Activated B cell treated with CpG ODN at 0.5 μM for 24 hours (primary cell): ENCODE results near the gene BLM. TPM values are rescaled to one million over a fixed set of nuclear protein-coding genes. Genes with fewer than 3 reads are reported as not detected.
A peak's percentile ranks its signal among the peaks of the same experiment; 100 is the strongest.

Source experiments
- ATAC-seq: fragments of 200-7000 bp; cut with Tn5 transposase; one replicate; pipeline ENCODE4 v1.10.0; 2021; ENCODE audit warnings: low read depth, mild to moderate bottlenecking, moderate library complexity
- CTCF ChIA-PET: fragments of 350-600 bp; sonication (Branson Sonifier 250); formaldehyde crosslinking; loops from one replicate; lab custom pipeline; 2021; ENCODE audit warnings: antibody characterized with exemption; lab: Charles Lee
- POLR2A ChIA-PET: fragments of 350-600 bp; sonication (Branson Sonifier 250); formaldehyde crosslinking; loops from one replicate; lab custom pipeline; 2021; ENCODE audit warnings: antibody characterized with exemption; lab: Charles Lee
- DNase-seq: peaks from one replicate; pipeline ENCODE4 v3.0.0; 2022
- H3K27ac Mint-ChIP-seq: one replicate; pipeline ENCODE4 v1.8.0; 2020; ENCODE audit warnings: mixed read lengths
- H3K27me3 Mint-ChIP-seq: one replicate; pipeline ENCODE4 v1.8.0; 2021; ENCODE audit warnings: mixed read lengths
- H3K36me3 Mint-ChIP-seq: one replicate; pipeline ENCODE4 v1.8.0; 2021; ENCODE audit warnings: low read depth, mixed read lengths
- H3K4me1 Mint-ChIP-seq: one replicate; pipeline ENCODE4 v1.8.0; 2021; ENCODE audit warnings: mixed read lengths
- H3K4me3 Mint-ChIP-seq: one replicate; pipeline ENCODE4 v1.8.0; 2020; ENCODE audit warnings: mild to moderate bottlenecking, mixed read lengths
- H3K9me3 Mint-ChIP-seq: one replicate; pipeline ENCODE4 v1.8.0; 2020; ENCODE audit warnings: mixed read lengths
- CTCF ChIP-seq: fragments of 200-600 bp; IDR thresholded peaks from one replicate; pipeline ENCODE4 v1.8.0; 2022; ENCODE audit warnings: antibody characterized with exemption, mild to moderate bottlenecking
- intact Hi-C: fragments of 100-400 bp; cut with micrococcal nuclease; formaldehyde crosslinking; loops from one replicate; pipeline ENCODE4 v1.15.1; 2024
- total RNA-seq: library from RNA; stranded (reverse); gene quantifications from 2 replicates; pipeline ENCODE4 v1.2.3, GENCODE V29; 2022

The BLM gene
- total RNA-seq, 1 donor from 2014 or later = 23.4 TPM

DNA sequence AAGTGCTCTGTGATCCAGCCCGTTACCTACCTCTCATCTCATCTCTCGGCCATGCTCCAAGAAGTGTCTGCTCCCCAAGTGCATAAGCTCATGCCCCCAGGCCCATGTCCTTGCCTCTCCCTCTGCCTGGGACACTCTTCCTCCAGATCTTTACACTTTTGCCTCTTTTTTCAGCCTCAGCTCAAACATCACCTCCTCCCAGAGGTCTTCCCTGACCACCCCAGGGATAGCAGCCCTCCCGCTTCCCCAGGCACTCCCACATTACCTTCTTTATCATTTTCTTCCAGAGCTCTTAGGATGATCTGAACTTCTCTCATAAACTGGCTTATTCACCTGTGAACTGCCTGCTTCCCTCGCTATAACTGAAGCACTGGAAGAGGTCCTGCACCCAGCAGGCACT, 148.6 kb downstream of the BLM start:
- no peaks in the 10 kb centered on the region for H3K27me3 Mint-ChIP-seq
- peak overlapping the region; percentile 16 for H3K27ac Mint-ChIP-seq
- ChIA-PET CTCF (no interaction called here), POLR2A (no interaction called here)
- no peak for TF ChIP-seq CTCF
- H3K4me1 Mint-ChIP-seq = peaks cover 40% of the 10 kb centered on the region
- H3K9me3 Mint-ChIP-seq = no peaks in the 10 kb centered on the region
- no peak overlapping the region for H3K4me3 Mint-ChIP-seq
- intact Hi-C loops = no loop called here
- ATAC-seq (no peak), DNase-seq (no peak)
- no peaks in the 10 kb centered on the region for H3K36me3 Mint-ChIP-seq

Other genes starting within 250 kb of the BLM start
- gene CRTC3, start 187.4 kb upstream of the BLM start, total RNA-seq = 54.7 and 65.0 TPM in 2 replicates
- 46.5 and 46.6 TPM in 2 replicates for gene FURIN, start 151.2 kb downstream of the BLM start, total RNA-seq
- gene FES, start 167.2 kb downstream of the BLM start, total RNA-seq = 19.7 and 27.4 TPM in 2 replicates
- 115 and 133 TPM in 2 replicates for gene MAN2A2, start 186.0 kb downstream of the BLM start, total RNA-seq
- gene HDDC3, start 215.2 kb downstream of the BLM start, total RNA-seq = 17.6 and 19.0 TPM in 2 replicates
- 72.8 and 73.2 TPM in 2 replicates for gene UNC45A, start 217.9 kb downstream of the BLM start, total RNA-seq
- 15.7 and 19.3 TPM in 2 replicates for gene RCCD1, start 237.5 kb downstream of the BLM start, total RNA-seq